Mucosa of descending colon (tissue), 3 donors: ENCODE data around the gene RBCK1. TPM values are rescaled to one million over a fixed set of nuclear protein-coding genes. Genes with fewer than 3 reads are reported as not detected.

Experiments
- ATAC-seq: fragments of 200-7000 bp; cut with Tn5 transposase; one replicate; pipeline ENCODE4 v1.9.1; 2020; ENCODE audit warnings: mild to moderate bottlenecking, moderate library complexity
- DNase-seq, 3 donors: peaks; one replicate each; pipeline ENCODE4 v3.0.0-alpha.2; 2020
- H3K36me3 ChIP-seq: fragments of 200-600 bp; one replicate; pipeline ENCODE4 v1.8.0; 2021; ENCODE audit warnings: low read depth, mild to moderate bottlenecking
- H3K4me1 ChIP-seq: fragments of 200-600 bp; one replicate; pipeline ENCODE4 v1.8.0; 2021; ENCODE audit warnings: low read depth, mild to moderate bottlenecking
- H3K4me3 ChIP-seq: fragments of 200-600 bp; one replicate; pipeline ENCODE4 v1.8.0; 2021; ENCODE audit warnings: mild to moderate bottlenecking
- H3K9me3 ChIP-seq: fragments of 200-600 bp; one replicate; pipeline ENCODE4 v1.8.0; 2021; ENCODE audit warnings: mild to moderate bottlenecking
- CTCF ChIP-seq: fragments of 200-600 bp; IDR thresholded peaks from one replicate; pipeline ENCODE4 v1.8.0; 2022; ENCODE audit warnings: antibody characterized with exemption, mild to moderate bottlenecking
- intact Hi-C, 2 donors: fragments of 100-400 bp; cut with DNase I in 1 of 2; cut with micrococcal nuclease in 1 of 2; formaldehyde crosslinking; loops; one replicate each; pipeline versions ENCODE4 v1.11.0 to v1.11.1; 2022; cut with DNase I, micrococcal nuclease
- total RNA-seq, 3 donors: library from RNA; stranded (reverse); fragmentation: NEBNext Ultra II Directional in 2 of 3; extraction: Animal tissue kit (Norgen Biotek cat#: 25700) in 2 of 3; gene quantifications; one replicate each; pipeline versions ENCODE4 v1.2.1 to v1.2.4, GENCODE V29; 2021 to 2023
- donor health status: DM: no; HTN: no; CAD: no; lungs with moderate emphysema.
- donor health status: DM: no; HTN: no; CAD: no.
- donor health status: DM: no; HTN: yes; CAD: no.

The RBCK1 gene
- total RNA-seq, 3 donors from 2014 or later, result 97.5 to 124 (median 117) TPM

GRCh38 chr20:402898-403581 lies 5.1 kb upstream of the RBCK1 start:
- ATAC-seq, result no peak
- DNase-seq, result no peak
- no peak overlapping the region for H3K4me3 ChIP-seq
- no peak for TF ChIP-seq CTCF
- intact Hi-C loops, result no loop called here
- H3K9me3 ChIP-seq, result no peaks in the 10 kb centered on the region
- peaks cover 4% of the 10 kb centered on the region for H3K4me1 ChIP-seq
- H3K36me3 ChIP-seq, result no peaks in the 10 kb centered on the region

GRCh38 chr20:403582-403957 lies 4.5 kb upstream of the RBCK1 start:
- intact Hi-C loops, result no loop called here
- no peak for DNase-seq
- no peaks in the 10 kb centered on the region for H3K36me3 ChIP-seq
- no peak for ATAC-seq
- no peak overlapping the region for H3K4me3 ChIP-seq
- peaks cover 4% of the 10 kb centered on the region for H3K4me1 ChIP-seq
- TF ChIP-seq CTCF, result no peak
- H3K9me3 ChIP-seq, result no peaks in the 10 kb centered on the region

- Histone ChIP-seq H3K4me3 (no peak overlapping the region), H3K9me3 (no peaks in the 10 kb centered on the region), H3K4me1 (peaks cover 4% of the 10 kb centered on the region), H3K36me3 (no peaks in the 10 kb centered on the region)
- DNase-seq (no peak), ATAC-seq (no peak)
- intact Hi-C loops, result no loop called here
- no peak for TF ChIP-seq CTCF
Observed at GRCh38 chr20:404088-404487, 4.0 kb upstream of the RBCK1 start.

GRCh38 chr20:406200-407132 lies 1.6 kb upstream of the RBCK1 start:
- ATAC-seq, result no peak
- peak; percentile 5 for TF ChIP-seq CTCF
- intact Hi-C loops, result no loop called here
- Histone ChIP-seq H3K4me1 (peaks cover 10% of the 10 kb centered on the region), H3K9me3 (no peaks in the 10 kb centered on the region), H3K4me3 (no peak overlapping the region), H3K36me3 (no peaks in the 10 kb centered on the region)
- no peak for DNase-seq

- intact Hi-C loops, result no loop called here
- peak; percentile 78 to 89 (median 85) for DNase-seq
- ATAC-seq, result peak; percentile 65
- Histone ChIP-seq H3K4me1 (peaks cover 10% of the 10 kb centered on the region), H3K4me3 (peak overlapping the region; percentile 6), H3K9me3 (no peaks in the 10 kb centered on the region), H3K36me3 (no peaks in the 10 kb centered on the region)
- peak; percentile 1 for TF ChIP-seq CTCF
Observed at GRCh38 chr20:407133-407952, 756 bp upstream of the RBCK1 start.
